Spleen (tissue), 7 donors: Measurements from ENCODE around the gene PRR5L.

ENCODE experiments used
- CTCF ChIP-seq, 11 experiments: fragments of 200-600 bp in 7 of 11; fragments of 450-650 bp in 4 of 11; sonication (generic) in 4 of 11; IDR thresholded peaks in 8 of 11; conservative IDR thresholded peaks in 3 of 11; 1 replicate in 7 of 11; 2 replicates in 4 of 11; pipeline versions ENCODE4 v1.4.0 to v1.8.0; 2016 to 2021; ENCODE audit warnings: antibody characterized with exemption in 11 of 11, inconsistent platforms in 4 of 11, mild to moderate bottlenecking in 1 of 11
- POLR2AphosphoS5 ChIP-seq, 3 donors: sonication (generic); formaldehyde crosslinking; IDR thresholded peaks; one replicate each; pipeline ENCODE4 v1.5.1; 2017; ENCODE audit warnings: antibody characterized with exemption in 3 of 3
- donor health status: DM: no; HTN: no; CAD: no; lungs with moderate emphysema.
- donor health status: DM: no; HTN: no; CAD: no.
- donor health status: DM: no; HTN: no; CAD: no.

- TF ChIP-seq CTCF (IDR thresholded peaks at IDR 0.05 in 8 of 11, conservative IDR thresholded peaks at IDR 0.05 in 3 of 11): no peak
- no peak for TF ChIP-seq POLR2AphosphoS5 (IDR thresholded peaks at IDR 0.05)
These were observed 103.7 kb downstream of the PRR5L start for GRCh38 chr11:36399745-36400144.
